Left renal pelvis (tissue), 4 donors: ENCODE data around the gene KCNIP4. TPM values are rescaled to one million over a fixed set of nuclear protein-coding genes. Genes with fewer than 3 reads are reported as not detected.

ENCODE experiments used
- DNase-seq, 4 donors: peaks; one replicate each; pipeline ENCODE4 v3.0.0-alpha.2; 2013; ENCODE audit warnings: low read depth in 4 of 4, low spot score in 3 of 4
- polyA plus RNA-seq, 4 donors: library from polyadenylated mRNA; unstranded; fragments of 120-200 nt; gene quantifications; one replicate each; pipeline ENCODE4 v1.2.1, GENCODE V29; 2013; ENCODE audit not compliant: insufficient read length in 4 of 4

The KCNIP4 gene
- polyA plus RNA-seq, 4 donors = 12.1 to 21.9 (median 16.0) TPM

DNA sequence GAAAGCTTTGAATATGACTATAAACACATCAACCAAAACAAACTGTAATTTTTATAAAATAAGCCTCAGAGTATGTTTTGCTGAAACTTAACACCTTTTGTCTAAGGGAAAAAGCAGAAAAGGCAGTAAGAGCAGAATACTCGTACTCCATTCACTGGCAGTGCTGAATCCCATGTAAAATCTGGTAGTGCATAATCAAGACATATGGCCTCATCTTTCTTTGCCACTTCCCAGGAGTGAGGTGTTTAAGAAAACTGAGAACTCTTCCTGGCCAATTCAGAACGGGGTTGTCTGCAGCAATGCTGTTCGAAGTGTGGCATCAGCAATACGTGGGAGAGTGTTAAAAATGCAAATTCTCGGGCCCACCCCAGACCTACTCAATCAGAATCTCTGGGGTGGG lies 946.3 kb downstream of the KCNIP4 start:
- DNase-seq = no peak

- no peak for DNase-seq
Measured at GRCh38 chr4:21001490-21001889, 947.1 kb downstream of the KCNIP4 start.

GRCh38 chr4:20997886-20998285 lies 950.7 kb downstream of the KCNIP4 start:
- no peak for DNase-seq

GRCh38 chr4:20995610-20996009 lies 953.0 kb downstream of the KCNIP4 start:
- DNase-seq = no peak

- no peak for DNase-seq
Measured at GRCh38 chr4:20995015-20995414, 953.6 kb downstream of the KCNIP4 start.

DNA sequence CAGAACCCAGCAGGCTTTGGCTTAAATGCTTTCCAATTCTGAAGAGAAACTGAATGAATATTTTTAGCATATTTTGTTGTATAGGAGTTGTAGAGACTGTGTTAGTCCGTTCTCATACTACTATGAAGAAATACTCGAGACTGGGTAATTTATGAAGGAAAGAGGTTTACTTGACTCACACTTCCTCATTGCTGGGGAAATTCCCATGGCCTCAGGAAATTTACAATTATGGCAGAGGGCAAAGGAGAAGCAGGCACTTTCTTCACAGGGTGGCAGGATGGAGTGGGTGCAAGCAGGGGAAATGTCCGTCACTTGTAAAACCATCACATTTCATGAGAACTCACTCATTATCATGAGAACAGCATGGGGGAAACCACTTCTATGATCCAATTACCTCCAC lies 956.6 kb downstream of the KCNIP4 start:
- no peak for DNase-seq

DNA sequence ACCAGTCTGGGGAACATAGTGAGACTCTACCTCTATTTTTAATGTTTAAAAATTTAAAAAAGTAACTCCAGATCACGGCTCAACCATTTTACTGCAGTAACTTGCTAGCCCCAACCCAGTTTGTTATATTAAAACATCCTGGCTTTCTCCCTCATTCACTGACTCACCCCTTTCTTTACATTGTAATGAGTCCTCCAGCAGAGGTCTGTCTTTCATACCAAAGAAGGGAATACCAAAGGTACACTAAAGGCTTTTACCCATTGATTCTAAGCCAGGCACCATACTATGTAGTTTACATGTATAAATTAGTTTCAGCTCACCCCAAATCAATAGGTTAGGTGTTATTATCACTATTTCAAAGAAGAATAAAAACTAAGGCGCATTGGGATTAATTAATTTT lies 961.4 kb downstream of the KCNIP4 start:
- DNase-seq = no peak

DNA sequence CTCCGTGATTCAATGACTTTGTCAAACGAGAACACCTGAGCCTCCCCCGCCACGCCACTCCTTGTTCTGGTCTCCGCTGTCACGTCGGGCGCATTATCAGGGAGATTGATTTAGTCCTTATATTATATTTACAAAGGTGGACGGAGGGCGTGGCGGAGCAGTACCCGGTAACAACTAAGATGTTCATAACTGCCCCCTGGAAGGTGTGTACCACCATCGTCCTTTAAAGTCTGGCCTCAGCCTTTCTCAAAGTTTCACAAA lies 964.1 kb downstream of the KCNIP4 start:
- no peak for DNase-seq

GRCh38 chr4:20983763-20984575 lies 964.6 kb downstream of the KCNIP4 start:
- peak in 1 of 4 donors; percentile 6 for DNase-seq

GRCh38 chr4:20982544-20982943 lies 966.0 kb downstream of the KCNIP4 start:
- no peak for DNase-seq

GRCh38 chr4:20960291-20960690 lies 988.3 kb downstream of the KCNIP4 start:
- DNase-seq = no peak

DNA sequence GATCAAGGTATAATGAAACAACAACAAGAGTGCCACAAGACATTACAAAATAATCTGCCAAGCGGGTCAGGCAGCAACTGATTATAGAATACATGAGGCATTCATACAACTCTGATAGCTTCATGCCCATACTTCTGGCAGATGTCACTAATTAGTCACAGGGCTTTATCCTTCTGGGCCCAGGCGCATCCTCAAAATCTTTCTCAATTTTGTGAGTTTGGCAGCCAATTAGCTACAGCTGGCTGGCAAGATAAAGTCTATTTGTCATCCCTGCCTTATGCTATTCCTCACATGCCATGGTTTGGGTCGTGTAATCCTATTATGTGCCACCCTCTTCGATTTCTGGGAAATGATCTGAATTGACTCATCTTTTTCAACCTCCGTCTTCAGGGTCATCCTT lies 994.0 kb downstream of the KCNIP4 start:
- no peak for DNase-seq

- no peak for DNase-seq
Measured at GRCh38 chr4:20944961-20945360, 1003.6 kb downstream of the KCNIP4 start.

GRCh38 chr4:20944451-20944850 lies 1004.1 kb downstream of the KCNIP4 start:
- no peak for DNase-seq

GRCh38 chr4:20938204-20938603 lies 1010.4 kb downstream of the KCNIP4 start:
- no peak for DNase-seq

GRCh38 chr4:20926529-20926928 lies 1022.0 kb downstream of the KCNIP4 start:
- DNase-seq = no peak

DNA sequence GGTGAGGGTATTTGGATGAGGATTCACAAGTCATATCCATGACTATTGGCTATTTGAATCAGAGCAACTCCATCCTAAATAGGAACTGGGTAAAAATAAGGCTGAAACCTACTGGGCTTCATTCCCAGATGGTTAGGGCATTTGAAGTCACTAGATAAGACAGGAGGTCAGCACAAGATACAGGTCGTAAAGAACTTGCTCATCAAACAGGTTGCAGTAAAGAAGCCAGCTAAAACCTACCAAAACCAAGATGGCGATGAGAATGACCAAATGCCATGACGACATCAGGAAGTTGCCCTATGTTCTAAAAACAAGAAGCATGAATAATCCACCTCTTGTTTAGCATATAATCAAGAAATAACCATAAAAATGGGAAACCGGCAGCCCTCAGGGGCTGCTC lies 1023.4 kb downstream of the KCNIP4 start:
- no peak for DNase-seq

DNA sequence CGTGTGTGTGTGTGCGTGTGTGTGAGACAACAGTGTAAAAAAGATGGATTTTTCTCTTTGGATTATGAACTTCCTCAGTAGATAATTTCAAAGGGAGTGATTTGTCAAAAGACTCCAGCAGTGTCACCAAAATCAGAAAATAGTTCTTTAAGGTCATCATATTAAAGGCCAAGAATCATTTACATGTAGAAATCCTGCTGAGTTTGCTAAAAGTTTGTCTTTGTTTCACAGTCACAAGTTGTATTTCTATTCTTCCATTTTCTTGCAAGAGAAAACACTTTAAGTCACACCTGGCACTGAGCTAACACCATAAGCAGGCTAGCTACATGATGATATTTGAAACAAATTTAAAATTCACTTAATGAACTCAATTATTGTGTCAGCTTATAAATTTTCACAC lies 1025.6 kb downstream of the KCNIP4 start:
- DNase-seq = no peak

DNA sequence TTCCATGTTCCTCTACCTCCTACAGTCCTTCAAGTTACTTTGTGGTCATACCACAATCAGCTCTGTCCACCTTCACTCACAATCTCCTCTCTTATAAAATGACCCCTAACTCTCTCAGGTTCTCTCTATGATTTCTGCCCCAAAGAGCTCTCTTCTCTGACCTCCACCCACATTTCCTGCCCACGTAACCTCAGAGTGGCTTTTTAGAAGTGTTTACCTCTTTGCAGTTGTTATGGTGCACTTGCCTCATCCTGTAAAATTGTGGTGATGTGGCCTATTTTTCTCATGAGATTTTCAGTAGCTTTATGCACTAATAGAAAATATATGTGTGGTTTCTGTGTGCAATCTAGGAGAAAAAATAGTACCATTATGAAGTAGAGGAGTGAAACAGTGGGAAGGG lies 1032.5 kb downstream of the KCNIP4 start:
- no peak for DNase-seq

- no peak for DNase-seq
Measured at GRCh38 chr4:20904966-20905365, 1043.6 kb downstream of the KCNIP4 start.

- DNase-seq = no peak
Measured at GRCh38 chr4:20901851-20902250, 1046.7 kb downstream of the KCNIP4 start.

GRCh38 chr4:20899591-20899990 lies 1049.0 kb downstream of the KCNIP4 start:
- DNase-seq = no peak

GRCh38 chr4:20895988-20896387 lies 1052.6 kb downstream of the KCNIP4 start:
- no peak for DNase-seq
